Measurements from ENCODE around the gene WNT7A. TPM values are rescaled to one million over a fixed set of nuclear protein-coding genes. Genes with fewer than 3 reads are reported as not detected.

The WNT7A gene
- total RNA-seq, 2 donors from 2014 or later, result 0.13 TPM; not detected in 1

DNA sequence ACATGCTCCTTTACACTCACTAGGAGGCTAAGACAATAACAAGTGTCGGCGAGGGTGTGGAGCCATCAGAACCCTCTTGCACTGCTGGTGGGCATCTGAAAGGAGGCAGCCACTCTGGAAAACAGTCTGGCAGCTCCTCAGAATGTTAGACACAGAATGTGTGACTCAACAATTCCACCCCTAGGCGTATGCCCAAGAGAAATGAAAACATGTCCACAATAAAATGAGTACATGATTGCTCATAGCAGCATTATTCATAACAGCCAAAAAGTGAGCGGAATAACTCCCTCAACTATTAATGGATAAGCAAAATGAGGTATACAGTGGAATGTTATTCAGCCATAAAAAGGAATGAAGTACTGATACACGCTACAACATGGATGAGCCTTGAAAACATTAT lies 57.8 kb downstream of the WNT7A start:
- WGBS, 2 experiments (ENCODE audit: insufficient coverage in 1 of 2, insufficient read length in 1 of 2), result 96% methylated on average over 3 to 5 of the region's 5 CpGs

DNA sequence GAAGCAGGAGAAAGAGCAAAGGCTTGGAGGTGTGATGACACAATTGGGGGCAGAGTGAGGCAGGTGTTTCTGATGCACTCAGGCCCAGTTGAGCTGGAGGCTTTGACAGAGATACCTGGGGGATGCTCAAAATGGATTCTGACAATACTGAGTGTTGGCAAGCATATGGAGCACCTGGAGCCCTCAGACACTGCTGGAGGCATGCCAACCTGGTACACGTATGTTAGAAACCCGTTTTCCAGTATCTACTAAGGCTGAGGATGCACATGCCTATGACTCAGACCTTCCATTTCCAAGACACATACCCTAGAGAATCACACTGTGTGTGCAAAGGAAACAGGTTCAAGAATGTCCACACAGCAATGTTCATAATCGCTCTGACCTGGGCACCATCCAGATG lies 58.7 kb downstream of the WNT7A start:
- H3K36me3 ChIP-seq (ENCODE audit: control insufficient read depth, insufficient read depth, low read length), result no peaks in the 10 kb centered on the region
- H3K27ac ChIP-seq (ENCODE audit: low read depth, low read length), result no peak overlapping the region
- peaks cover 3% of the 10 kb centered on the region for H3K36me3 Mint-ChIP-seq (ENCODE audit: low read depth)
- no peak overlapping the region for H3K4me3 ChIP-seq (ENCODE audit: low read length)
- no peaks in the 10 kb centered on the region for H3K9me3 ChIP-seq (ENCODE audit: control insufficient read depth, low read length)
- no peaks in the 10 kb centered on the region for H3K27me3 ChIP-seq (ENCODE audit: control insufficient read depth, insufficient read depth, low read length, poor library complexity, severe bottlenecking)
- WGBS, 2 experiments (ENCODE audit: insufficient coverage in 1 of 2, insufficient read length in 1 of 2), result 88 to 100% methylated on average over 1 to 3 of the region's 3 CpGs
- H3K4me3 Mint-ChIP-seq, result no peak overlapping the region
- no peak overlapping the region for H3K27ac Mint-ChIP-seq
- H3K27me3 Mint-ChIP-seq (ENCODE audit: insufficient read depth), result peaks cover 5% of the 10 kb centered on the region
- no peak for DNase-seq
- TF ChIP-seq, protein P1, sequence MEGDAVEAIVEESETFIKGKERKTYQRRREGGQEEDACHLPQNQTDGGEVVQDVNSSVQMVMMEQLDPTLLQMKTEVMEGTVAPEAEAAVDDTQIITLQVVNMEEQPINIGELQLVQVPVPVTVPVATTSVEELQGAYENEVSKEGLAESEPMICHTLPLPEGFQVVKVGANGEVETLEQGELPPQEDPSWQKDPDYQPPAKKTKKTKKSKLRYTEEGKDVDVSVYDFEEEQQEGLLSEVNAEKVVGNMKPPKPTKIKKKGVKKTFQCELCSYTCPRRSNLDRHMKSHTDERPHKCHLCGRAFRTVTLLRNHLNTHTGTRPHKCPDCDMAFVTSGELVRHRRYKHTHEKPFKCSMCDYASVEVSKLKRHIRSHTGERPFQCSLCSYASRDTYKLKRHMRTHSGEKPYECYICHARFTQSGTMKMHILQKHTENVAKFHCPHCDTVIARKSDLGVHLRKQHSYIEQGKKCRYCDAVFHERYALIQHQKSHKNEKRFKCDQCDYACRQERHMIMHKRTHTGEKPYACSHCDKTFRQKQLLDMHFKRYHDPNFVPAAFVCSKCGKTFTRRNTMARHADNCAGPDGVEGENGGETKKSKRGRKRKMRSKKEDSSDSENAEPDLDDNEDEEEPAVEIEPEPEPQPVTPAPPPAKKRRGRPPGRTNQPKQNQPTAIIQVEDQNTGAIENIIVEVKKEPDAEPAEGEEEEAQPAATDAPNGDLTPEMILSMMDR (conservative IDR thresholded peaks at IDR 0.05), result no peak
- no peak overlapping the region for H3K9ac ChIP-seq (ENCODE audit: extremely low read depth, low read length, poor library complexity, severe bottlenecking)
- H3K9me3 Mint-ChIP-seq, result no peaks in the 10 kb centered on the region
- no peaks in the 10 kb centered on the region for H3K4me1 Mint-ChIP-seq
- no peaks in the 10 kb centered on the region for H3K4me1 ChIP-seq (ENCODE audit: control insufficient read depth, insufficient read depth, low read length)

More for the DNA sequence above, 57.8 kb downstream of the WNT7A start:
- Histone ChIP-seq H3K27ac (ENCODE audit: low read depth, low read length) (no peak overlapping the region), H3K36me3 (ENCODE audit: control insufficient read depth, insufficient read depth, low read length) (no peaks in the 10 kb centered on the region), H3K4me1 (ENCODE audit: control insufficient read depth, insufficient read depth, low read length) (no peaks in the 10 kb centered on the region), H3K4me3 (ENCODE audit: low read length) (no peak overlapping the region), H3K27me3 (ENCODE audit: control insufficient read depth, insufficient read depth, low read length, poor library complexity, severe bottlenecking) (no peaks in the 10 kb centered on the region), H3K9me3 (ENCODE audit: control insufficient read depth, low read length) (no peaks in the 10 kb centered on the region), H3K9ac (ENCODE audit: extremely low read depth, low read length, poor library complexity, severe bottlenecking) (no peak overlapping the region)
- peaks cover 3% of the 10 kb centered on the region for H3K27me3 Mint-ChIP-seq (ENCODE audit: insufficient read depth)
- no peak for DNase-seq
- no peak overlapping the region for H3K4me3 Mint-ChIP-seq
- TF ChIP-seq, protein P1 (conservative IDR thresholded peaks at IDR 0.05), result no peak
- H3K4me1 Mint-ChIP-seq, result no peaks in the 10 kb centered on the region
- no peak overlapping the region for H3K27ac Mint-ChIP-seq
- H3K9me3 Mint-ChIP-seq, result no peaks in the 10 kb centered on the region
- no peaks in the 10 kb centered on the region for H3K36me3 Mint-ChIP-seq (ENCODE audit: low read depth)

DNA sequence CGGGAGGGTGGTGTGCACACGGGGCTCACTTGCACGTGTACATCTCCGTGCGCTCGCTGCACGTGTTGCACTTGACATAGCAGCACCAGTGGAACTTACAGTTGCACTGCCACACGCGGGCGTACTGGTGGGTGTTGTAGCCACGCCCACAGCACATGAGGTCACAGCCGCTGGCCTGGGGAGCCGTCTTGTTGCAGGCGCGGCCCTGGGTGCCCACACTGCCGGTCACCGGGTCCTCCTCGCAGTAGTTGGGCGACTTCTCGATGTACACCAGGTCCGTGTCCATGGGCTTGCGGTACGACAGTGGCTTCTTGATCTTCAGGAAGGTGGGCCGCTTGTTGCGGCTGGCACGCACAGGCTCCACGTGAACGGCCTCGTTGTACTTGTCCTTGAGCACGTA lies 61.0 kb downstream of the WNT7A start:
- TF ChIP-seq, protein P1 (conservative IDR thresholded peaks at IDR 0.05), result no peak
- H3K9me3 Mint-ChIP-seq, result no peaks in the 10 kb centered on the region
- Histone ChIP-seq H3K9me3 (ENCODE audit: control insufficient read depth, low read length) (peaks cover 21% of the 10 kb centered on the region), H3K9ac (ENCODE audit: extremely low read depth, low read length, poor library complexity, severe bottlenecking) (no peak overlapping the region), H3K4me1 (ENCODE audit: control insufficient read depth, insufficient read depth, low read length) (no peaks in the 10 kb centered on the region), H3K4me3 (ENCODE audit: low read length) (no peak overlapping the region), H3K27me3 (ENCODE audit: control insufficient read depth, insufficient read depth, low read length, poor library complexity, severe bottlenecking) (no peaks in the 10 kb centered on the region), H3K36me3 (ENCODE audit: control insufficient read depth, insufficient read depth, low read length) (no peaks in the 10 kb centered on the region), H3K27ac (ENCODE audit: low read depth, low read length) (no peak overlapping the region)
- no peak overlapping the region for H3K27ac Mint-ChIP-seq
- H3K4me3 Mint-ChIP-seq, result no peak overlapping the region
- peaks cover 5% of the 10 kb centered on the region for H3K27me3 Mint-ChIP-seq (ENCODE audit: insufficient read depth)
- peaks cover 7% of the 10 kb centered on the region for H3K36me3 Mint-ChIP-seq (ENCODE audit: low read depth)
- 87 to 92% methylated on average over 30 of the region's 30 CpGs for WGBS, 2 experiments (ENCODE audit: insufficient coverage in 1 of 2, insufficient read length in 1 of 2)
- H3K4me1 Mint-ChIP-seq, result no peaks in the 10 kb centered on the region
- no peak for DNase-seq
